ENCODE data around the gene GPR78.

The GPR78 gene

GRCh38 chr4:8547108-8547911 is 32.9 kb upstream of the GPR78 start:
- no peak for DNase-seq

- no peak for DNase-seq
Measured at GRCh38 chr4:8547912-8548730, 32.1 kb upstream of the GPR78 start.

GRCh38 chr4:8548731-8549351 is 31.4 kb upstream of the GPR78 start:
- DNase-seq, result no peak

GRCh38 chr4:8549352-8549931 is 30.8 kb upstream of the GPR78 start:
- no peak for DNase-seq

- DNase-seq, result no peak
Measured at GRCh38 chr4:8550691-8551090, 29.5 kb upstream of the GPR78 start.

- DNase-seq, result no peak
Measured at GRCh38 chr4:8552024-8552423, 28.2 kb upstream of the GPR78 start.

- DNase-seq, result no peak
Measured at GRCh38 chr4:8552581-8553205, 27.5 kb upstream of the GPR78 start.

- no peak for DNase-seq
Measured at GRCh38 chr4:8553216-8553615, 27.0 kb upstream of the GPR78 start.

GRCh38 chr4:8553991-8554405 is 26.2 kb upstream of the GPR78 start:
- no peak for DNase-seq

- DNase-seq, result no peak
Measured at GRCh38 chr4:8554555-8555100, 25.6 kb upstream of the GPR78 start.

GRCh38 chr4:8555716-8556115 is 24.5 kb upstream of the GPR78 start:
- no peak for DNase-seq

- DNase-seq, result no peak
Measured at GRCh38 chr4:8556341-8557150, 23.6 kb upstream of the GPR78 start.

- no peak for DNase-seq
Measured at GRCh38 chr4:8557151-8558076, 22.8 kb upstream of the GPR78 start.

GRCh38 chr4:8558080-8558960 is 21.9 kb upstream of the GPR78 start:
- no peak for DNase-seq

GRCh38 chr4:8559011-8559410 is 21.2 kb upstream of the GPR78 start:
- no peak for DNase-seq

GRCh38 chr4:8559524-8560264 is 20.5 kb upstream of the GPR78 start:
- no peak for DNase-seq

- no peak for DNase-seq
Measured at GRCh38 chr4:8560265-8561047, 19.7 kb upstream of the GPR78 start.

- DNase-seq, result no peak
Measured at GRCh38 chr4:8564595-8564994, 15.6 kb upstream of the GPR78 start.

Measured in NCI-H510A treated with DMSO at 0.1 percent for 48 hours (cell line).